ENCODE measurements around the gene WFDC2.
A peak's percentile ranks its signal among the peaks of the same experiment; 100 is the strongest.

WFDC2 gene

GRCh38 chr20:45469336-45470261, at the start of gene WFDC2:
Gene WFDC2, plus strand, starts transcription at chr20:45469753. Its CDS starts 29 bp downstream, at chr20:45469782.
- DNase-seq (ENCODE audit: low read depth) = no peak
- H3K4me3 ChIP-seq (ENCODE audit: low read depth, low read length) = peak within 1 kb of the TSS; percentile 43
- TF ChIP-seq, protein P1, sequence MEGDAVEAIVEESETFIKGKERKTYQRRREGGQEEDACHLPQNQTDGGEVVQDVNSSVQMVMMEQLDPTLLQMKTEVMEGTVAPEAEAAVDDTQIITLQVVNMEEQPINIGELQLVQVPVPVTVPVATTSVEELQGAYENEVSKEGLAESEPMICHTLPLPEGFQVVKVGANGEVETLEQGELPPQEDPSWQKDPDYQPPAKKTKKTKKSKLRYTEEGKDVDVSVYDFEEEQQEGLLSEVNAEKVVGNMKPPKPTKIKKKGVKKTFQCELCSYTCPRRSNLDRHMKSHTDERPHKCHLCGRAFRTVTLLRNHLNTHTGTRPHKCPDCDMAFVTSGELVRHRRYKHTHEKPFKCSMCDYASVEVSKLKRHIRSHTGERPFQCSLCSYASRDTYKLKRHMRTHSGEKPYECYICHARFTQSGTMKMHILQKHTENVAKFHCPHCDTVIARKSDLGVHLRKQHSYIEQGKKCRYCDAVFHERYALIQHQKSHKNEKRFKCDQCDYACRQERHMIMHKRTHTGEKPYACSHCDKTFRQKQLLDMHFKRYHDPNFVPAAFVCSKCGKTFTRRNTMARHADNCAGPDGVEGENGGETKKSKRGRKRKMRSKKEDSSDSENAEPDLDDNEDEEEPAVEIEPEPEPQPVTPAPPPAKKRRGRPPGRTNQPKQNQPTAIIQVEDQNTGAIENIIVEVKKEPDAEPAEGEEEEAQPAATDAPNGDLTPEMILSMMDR (IDR thresholded peaks at IDR 0.05; ENCODE audit: low read depth, low read length) = no peak
- no peak for TF ChIP-seq MYC (IDR thresholded peaks at IDR 0.05; ENCODE audit: low read depth, low read length)
- TF ChIP-seq MAX (IDR thresholded peaks at IDR 0.05; ENCODE audit: low read depth, low read length) = no peak
- no peak for TF ChIP-seq POLR2A (IDR thresholded peaks at IDR 0.05; ENCODE audit: extremely low read depth, insufficient read length)

DNA sequence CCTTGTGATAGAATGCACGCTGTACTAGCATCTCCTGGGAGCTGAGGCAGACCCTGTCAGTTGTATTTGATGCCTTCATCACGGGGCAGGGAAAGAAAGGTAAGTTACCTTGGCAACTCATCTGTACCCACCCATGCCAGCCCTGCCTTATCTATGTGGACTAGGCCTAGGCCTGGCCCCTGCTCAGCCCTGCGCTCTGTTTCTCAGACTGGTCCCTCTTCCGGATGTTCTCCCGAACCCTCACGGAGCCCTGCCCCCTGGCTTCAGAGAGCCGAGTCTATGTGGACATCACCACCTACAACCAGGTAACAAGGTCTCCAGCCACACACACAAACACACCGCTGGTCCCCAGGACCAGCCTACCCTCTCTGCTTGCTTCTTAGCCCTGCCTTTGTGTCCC, 49.4 kb upstream of the WFDC2 start:
- TF ChIP-seq POLR2A (IDR thresholded peaks at IDR 0.05; ENCODE audit: extremely low read depth, insufficient read length) = no peak
- TF ChIP-seq MAX (IDR thresholded peaks at IDR 0.05; ENCODE audit: low read depth, low read length) = no peak
- TF ChIP-seq, protein P1 (IDR thresholded peaks at IDR 0.05; ENCODE audit: low read depth, low read length) = no peak
- no peak for TF ChIP-seq MYC (IDR thresholded peaks at IDR 0.05; ENCODE audit: low read depth, low read length)
- no peak overlapping the region for H3K4me3 ChIP-seq (ENCODE audit: low read depth, low read length)
- DNase-seq (ENCODE audit: low read depth) = no peak

DNA sequence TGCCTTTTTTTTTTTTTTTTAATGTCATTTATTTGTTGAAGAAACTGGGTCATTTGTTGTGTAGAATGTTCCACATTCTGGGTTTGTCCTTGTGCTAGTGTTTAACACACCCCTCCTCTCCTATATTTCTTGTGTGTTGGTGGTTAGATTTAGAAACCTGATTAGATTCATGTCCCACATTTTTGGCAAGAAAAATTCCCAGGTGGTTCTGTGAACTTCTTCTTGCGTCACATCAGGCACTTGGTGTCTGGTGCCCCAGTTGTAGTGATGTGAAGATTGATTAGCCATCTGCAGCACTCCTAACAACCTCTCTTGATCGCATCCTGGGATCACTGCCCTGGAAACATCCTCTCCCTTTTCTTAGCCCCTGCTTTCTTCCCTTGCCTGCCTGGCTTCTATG, 45.9 kb upstream of the WFDC2 start:
- no peak for TF ChIP-seq MAX (IDR thresholded peaks at IDR 0.05; ENCODE audit: low read depth, low read length)
- no peak for TF ChIP-seq MYC (IDR thresholded peaks at IDR 0.05; ENCODE audit: low read depth, low read length)
- TF ChIP-seq, protein P1 (IDR thresholded peaks at IDR 0.05; ENCODE audit: low read depth, low read length) = no peak
- no peak for TF ChIP-seq POLR2A (IDR thresholded peaks at IDR 0.05; ENCODE audit: extremely low read depth, insufficient read length)

DNA sequence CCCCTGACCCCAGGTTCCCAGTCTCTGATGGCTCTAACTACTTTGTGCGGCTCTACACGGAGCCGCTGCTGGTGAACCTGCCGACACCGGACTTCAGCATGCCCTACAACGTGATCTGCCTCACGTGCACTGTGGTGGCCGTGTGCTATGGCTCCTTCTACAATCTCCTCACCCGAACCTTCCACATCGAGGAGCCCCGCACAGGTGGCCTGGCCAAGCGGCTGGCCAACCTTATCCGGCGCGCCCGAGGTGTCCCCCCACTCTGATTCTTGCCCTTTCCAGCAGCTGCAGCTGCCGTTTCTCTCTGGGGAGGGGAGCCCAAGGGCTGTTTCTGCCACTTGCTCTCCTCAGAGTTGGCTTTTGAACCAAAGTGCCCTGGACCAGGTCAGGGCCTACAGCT, 44.0 kb upstream of the WFDC2 start:
- no peak overlapping the region for H3K4me3 ChIP-seq (ENCODE audit: low read depth, low read length)
- TF ChIP-seq MAX (IDR thresholded peaks at IDR 0.05; ENCODE audit: low read depth, low read length) = no peak
- no peak for TF ChIP-seq POLR2A (IDR thresholded peaks at IDR 0.05; ENCODE audit: extremely low read depth, insufficient read length)
- TF ChIP-seq, protein P1 (IDR thresholded peaks at IDR 0.05; ENCODE audit: low read depth, low read length) = no peak
- TF ChIP-seq MYC (IDR thresholded peaks at IDR 0.05; ENCODE audit: low read depth, low read length) = no peak

More for the DNA sequence above, 45.9 kb upstream of the WFDC2 start:
- H3K4me3 ChIP-seq (ENCODE audit: low read depth, low read length) = no peak overlapping the region
- no peak for DNase-seq (ENCODE audit: low read depth)

DNA sequence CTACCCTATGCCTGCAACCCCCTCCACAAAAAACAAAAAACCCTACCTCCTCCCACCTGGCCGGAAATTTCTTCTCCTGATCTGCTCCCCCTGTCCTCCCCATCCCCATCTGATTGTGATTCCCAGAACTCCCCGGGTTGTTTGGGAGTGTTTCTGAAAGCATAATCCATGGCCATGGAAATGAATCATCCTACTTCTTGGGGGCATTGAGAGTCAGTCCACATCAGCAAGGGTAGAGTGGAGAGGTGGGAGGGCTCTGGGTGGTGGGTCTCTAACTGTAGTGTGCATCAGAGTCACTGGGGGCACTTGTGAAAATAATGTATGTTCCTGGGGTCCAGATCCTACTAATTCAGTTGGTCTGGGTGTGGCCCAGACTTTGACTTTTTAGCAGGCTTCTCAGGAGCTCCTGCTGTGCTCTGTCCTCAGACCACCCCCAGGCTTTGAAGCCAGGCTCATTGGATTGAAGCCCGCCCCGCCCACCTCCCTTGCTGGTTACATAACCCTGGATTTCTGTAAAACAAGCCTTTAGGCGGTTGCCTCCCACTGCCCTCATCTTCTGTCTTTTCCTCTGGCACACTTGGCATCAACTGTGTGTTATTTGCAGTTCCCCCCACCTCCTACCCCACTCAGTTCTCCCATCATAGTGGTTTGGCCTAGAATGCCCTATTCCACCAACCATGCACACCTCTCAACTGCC, 43.1 kb upstream of the WFDC2 start:
- peak; percentile 61 for DNase-seq (ENCODE audit: low read depth)
- H3K4me3 ChIP-seq (ENCODE audit: low read depth, low read length) = no peak overlapping the region
- TF ChIP-seq MYC (IDR thresholded peaks at IDR 0.05; ENCODE audit: low read depth, low read length) (no peak), MAX (IDR thresholded peaks at IDR 0.05; ENCODE audit: low read depth, low read length) (no peak), POLR2A (IDR thresholded peaks at IDR 0.05; ENCODE audit: extremely low read depth, insufficient read length) (no peak)
- TF ChIP-seq, protein P1 (IDR thresholded peaks at IDR 0.05; ENCODE audit: low read depth, low read length) = no peak

More for the DNA sequence above, 44.0 kb upstream of the WFDC2 start:
- no peak for DNase-seq (ENCODE audit: low read depth)
